ENCODE data around the gene EBF4.

GRCh38 chr20:2654831-2655230 lies 37.7 kb upstream of the EBF4 start:
- TF ChIP-seq, protein P1, sequence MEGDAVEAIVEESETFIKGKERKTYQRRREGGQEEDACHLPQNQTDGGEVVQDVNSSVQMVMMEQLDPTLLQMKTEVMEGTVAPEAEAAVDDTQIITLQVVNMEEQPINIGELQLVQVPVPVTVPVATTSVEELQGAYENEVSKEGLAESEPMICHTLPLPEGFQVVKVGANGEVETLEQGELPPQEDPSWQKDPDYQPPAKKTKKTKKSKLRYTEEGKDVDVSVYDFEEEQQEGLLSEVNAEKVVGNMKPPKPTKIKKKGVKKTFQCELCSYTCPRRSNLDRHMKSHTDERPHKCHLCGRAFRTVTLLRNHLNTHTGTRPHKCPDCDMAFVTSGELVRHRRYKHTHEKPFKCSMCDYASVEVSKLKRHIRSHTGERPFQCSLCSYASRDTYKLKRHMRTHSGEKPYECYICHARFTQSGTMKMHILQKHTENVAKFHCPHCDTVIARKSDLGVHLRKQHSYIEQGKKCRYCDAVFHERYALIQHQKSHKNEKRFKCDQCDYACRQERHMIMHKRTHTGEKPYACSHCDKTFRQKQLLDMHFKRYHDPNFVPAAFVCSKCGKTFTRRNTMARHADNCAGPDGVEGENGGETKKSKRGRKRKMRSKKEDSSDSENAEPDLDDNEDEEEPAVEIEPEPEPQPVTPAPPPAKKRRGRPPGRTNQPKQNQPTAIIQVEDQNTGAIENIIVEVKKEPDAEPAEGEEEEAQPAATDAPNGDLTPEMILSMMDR (IDR thresholded peaks at IDR 0.05; ENCODE audit: insufficient read depth, low read length, poor library complexity, severe bottlenecking): no peak
- TF ChIP-seq EZH2phosphoT487 (conservative IDR thresholded peaks at IDR 0.05; ENCODE audit: low read length): no peak

Data from SU-DHL-6 (cell line).